Measurements from ENCODE around the gene FXYD6.

DNA sequence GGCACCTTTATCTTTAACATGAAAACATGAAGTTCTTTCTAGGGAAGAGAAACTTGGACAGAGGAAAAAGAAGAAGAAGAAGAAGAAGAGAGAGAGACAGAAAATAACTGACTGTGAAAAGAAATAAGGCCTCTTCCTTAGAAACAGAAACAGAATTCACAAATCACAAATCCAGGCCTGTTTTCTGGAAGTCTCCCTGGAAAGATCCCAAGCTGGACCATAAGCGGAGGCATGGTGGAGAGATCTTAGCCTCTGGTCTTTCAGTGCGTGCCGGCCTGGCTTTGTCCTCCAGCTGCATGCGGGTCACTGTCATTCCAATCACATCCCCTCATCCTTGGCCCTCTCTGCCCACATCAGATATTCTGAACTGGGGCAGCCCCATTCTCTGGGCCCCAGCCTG, 6.9 kb downstream of the FXYD6 start:
- TF ChIP-seq CTCF (IDR thresholded peaks at IDR 0.05) (no peak), POLR2A (IDR thresholded peaks at IDR 0.05) (no peak)

Measured in Peyer's patch (tissue), 4 donors.